Activated T-cell treated with anti-CD3 and anti-CD28 coated beads, Interleukin-2, amount 50 U/mL, for 48 hours (primary cell): ENCODE results near the gene GTPBP1.

Experiments
- DNase-seq, 2 experiments: peaks; one replicate each; pipeline ENCODE4 v3.0.0-alpha.2; 2020

GTPBP1 gene

DNA sequence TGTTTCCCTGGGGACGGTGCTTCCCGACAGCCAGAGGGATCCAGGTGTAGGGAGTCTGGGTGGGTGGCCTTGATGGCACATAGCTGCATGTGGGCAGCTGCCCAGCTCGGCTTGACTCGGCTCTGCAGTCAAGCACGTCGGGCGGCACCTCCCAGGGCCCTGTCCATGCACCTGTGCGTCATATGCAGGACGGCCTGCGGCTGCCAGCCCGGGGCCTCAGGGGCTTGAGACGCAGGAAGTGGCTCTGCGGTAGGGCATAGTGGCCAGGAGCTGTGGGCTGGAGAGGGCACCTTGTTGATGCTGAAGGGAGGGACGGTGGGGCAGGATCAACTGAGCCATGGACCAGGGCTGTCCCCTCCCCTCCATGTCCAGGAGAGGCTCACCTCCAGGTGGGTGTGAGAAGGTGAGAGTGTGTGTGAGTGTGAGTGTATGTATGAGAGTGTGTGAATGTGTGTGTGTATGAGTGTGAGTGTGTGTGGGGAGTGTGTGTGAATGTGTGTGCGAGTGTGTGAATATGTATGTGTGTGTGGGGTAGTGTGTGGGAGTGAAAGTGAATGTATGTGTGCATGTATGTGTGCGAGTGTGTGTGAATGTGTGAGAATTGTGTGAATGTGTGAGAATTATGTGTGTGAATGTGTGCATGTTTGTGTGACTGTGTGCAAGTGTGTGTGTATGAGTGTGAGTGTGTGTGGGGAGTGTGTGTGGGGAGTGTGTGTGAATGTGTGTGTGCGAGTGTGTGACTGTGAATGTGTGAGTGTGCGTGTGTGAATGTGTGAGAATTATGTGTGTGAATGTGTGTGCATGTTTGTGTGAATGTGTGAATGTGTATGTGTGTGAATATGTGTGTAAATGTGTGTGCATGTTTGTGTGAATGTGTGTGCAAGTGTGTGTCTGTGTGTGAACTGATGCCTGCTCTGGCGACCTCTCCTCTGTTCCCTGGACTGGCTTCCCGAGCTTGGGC is 55.7 kb downstream of the GTPBP1 start:
- DNase-seq = no peak

DNA sequence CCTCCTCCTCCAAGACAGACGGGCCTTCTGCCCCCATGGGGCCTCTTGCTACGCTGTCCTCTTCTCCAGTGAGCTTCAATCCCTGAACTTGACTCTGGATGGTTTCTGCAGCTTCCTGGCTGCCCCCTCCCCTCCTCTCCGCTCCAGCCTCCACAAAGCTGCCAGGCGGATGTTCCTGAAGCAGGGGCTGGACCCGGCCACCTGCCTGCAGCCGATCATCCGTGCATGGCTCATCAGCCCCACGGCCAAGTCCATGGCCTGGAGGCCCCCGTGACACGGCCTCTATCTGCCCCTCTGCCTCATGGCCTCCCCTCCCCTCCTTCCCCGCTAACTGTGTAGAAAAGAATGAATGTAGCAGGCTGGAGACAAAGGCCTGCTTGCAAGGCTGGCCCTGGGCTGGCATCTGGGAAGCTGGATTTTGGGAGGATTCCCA is 56.8 kb downstream of the GTPBP1 start:
- no peak for DNase-seq

DNA sequence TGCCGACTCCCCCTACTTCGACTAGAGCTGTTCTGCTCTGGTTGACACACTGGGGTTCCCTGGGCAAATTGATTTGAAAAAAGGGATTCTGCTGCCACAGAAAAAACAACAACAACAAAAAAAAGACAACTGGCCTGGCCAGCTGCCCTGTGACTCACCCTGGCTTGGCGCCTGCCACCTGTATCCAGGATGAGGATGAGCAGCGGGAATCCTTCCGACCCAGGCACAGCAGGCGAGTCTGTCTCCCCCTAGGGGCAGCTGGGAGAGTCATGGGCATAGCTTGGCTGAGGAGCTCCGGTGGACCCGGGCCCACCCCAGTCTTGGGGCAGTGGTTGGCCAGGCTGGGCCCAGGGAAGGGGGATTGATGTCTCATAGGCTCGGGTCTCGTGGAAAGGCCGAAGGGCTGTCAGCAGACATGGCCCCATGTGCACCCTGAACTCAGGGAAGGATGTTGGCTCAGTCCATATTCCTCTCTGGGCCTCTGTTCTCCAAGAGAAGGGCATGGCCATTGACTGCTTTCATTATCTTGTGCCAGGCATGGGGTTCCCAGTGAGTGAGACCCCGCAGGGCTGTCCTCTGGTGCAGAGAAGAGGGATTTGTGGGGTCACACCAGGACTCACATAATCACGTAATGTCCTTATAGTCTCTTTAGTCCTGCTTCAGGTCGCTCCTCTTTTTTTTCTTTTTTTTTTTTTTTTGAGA is 60.5 kb downstream of the GTPBP1 start:
- peak; percentile 45 to 54 for DNase-seq

DNA sequence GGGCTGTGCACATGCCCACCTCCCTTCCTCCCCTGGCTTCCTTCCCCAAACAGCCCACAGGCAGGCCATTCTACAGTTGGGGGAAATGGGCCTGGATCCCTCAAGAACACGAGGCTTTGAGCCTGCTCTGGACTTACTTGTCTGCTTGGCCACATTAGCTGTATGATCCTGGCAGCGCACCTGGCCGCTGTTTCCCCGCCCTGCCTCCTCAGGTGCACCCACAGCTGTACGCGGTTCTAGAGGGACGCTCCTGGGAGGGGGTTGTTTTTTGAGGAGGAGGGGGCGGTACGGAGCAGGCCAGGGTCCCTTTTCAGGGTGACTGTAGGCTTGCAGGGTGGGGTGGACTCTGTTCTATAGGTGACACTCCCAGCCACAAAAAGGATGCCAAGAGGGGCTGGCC is 61.6 kb downstream of the GTPBP1 start:
- DNase-seq = no peak

DNA sequence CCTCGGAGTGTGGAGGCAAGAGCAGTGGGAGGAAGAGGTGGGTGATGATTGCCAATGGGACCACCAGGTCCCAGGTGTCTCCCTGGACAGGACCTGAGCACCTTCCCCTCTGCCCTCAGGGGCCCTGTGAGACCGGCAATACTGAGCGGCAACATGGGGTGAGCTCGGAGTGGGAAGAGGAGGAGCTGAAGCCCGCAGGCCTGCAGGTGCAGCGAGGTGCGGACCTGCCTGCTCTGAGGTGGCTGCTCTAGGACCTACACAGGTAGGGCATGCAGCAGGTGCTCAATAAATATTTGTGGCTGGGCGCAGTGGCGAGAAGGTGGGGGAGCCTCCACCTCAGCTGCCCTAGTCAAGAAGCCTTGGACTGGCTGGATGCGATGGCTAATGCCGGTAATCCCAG is 62.3 kb downstream of the GTPBP1 start:
- no peak for DNase-seq

DNA sequence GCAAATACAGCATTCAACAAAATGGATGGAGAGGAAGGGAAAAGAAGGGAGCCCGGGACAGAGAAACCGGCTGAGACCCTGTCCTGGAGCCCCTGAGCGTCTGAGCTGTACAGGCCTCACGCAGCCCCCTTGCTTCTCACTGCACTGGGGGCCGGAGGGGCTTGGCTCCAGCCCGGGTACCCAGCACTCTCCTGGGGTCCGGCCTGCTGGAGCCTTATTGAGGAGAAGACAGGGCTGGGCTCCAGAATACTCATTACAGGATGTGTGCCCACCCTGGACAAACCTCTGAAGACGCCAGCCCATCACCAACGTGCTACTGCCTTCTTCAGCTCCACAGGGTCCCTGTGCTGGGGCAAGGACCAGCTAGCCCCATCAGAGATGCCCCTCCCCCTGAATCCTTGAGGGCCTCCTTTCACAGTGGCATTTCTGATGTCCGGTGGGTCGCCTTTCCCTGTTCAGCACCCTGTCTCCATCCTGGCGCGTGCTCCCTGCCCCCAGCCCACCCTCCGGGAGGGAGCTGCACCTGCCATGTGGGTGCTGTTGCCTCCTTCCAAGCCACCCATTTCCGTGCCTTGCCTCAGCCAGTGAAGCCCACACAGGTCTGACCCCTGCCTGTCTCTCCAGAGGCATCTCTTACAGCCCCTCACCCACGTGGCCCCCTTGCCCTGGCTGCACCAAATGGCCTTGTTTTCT is 64.7 kb downstream of the GTPBP1 start:
- DNase-seq = no peak

DNA sequence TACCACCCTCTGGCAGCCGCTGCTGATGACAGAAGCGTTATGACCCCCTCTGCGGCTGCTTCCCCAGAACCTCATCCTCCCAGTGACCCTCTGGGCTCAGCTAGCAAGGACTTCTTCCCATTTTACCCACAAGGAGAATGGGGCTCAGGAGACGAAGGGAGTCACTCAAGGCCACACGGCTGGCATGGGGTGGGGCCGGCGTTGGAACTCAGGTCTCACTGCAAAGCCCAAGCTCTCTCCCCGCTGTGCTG is 66.8 kb downstream of the GTPBP1 start:
- no peak for DNase-seq

DNA sequence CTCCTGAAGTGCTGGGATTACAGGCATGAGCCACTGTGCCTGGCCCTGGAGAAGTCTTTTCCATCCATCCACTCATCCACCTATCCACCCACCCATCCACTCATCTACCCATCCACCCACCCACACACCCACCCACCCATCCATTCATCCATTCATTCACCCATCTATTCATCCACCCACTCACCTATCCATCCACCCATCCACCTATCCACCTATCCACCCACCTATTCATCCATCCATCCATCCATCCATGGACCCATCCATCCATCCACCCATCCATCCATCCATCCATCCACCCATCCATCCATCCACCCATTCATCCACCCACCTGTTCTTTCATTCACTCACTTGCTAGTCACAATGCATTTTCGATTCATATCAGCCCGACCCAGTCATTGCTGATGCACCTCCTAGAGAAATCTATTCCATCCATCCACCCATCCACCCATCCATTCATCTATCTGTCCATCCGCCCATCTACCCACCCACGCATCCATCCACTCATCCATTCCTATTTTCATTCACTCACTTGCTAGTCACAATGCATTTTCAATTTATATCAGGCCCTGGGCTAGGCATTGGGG is 67.7 kb downstream of the GTPBP1 start:
- DNase-seq = no peak

DNA sequence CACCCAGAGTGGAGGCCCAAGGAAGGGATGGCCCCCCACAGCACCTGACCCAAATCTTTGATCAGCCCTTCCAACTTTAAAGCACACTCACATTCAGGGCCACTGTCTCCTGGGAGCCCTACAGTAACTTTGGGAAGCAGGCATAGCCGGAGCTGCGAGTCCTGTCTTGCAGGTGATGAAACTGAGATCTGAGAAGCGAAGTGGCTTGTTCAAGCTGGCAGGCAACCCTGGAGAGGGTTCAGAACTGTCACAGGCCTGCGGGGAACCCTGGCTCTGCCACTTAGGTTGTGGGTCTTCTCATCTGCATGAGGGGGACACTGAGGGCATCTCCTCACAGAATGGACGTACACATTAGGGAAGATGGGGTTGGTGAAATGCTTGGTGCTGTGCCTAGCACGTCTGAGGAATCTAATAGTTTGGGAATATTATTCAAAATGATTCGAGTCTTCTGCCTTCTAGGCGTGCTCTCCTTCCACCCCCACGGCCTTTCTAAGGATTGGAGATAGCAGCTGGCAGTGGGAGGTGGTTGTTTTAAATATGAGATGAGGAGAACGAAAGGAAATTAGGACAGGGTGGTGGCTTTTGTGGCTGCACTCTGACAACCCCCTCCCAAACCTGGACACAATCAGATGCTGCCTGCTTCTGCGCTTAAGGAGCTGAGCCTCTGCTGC is 68.9 kb downstream of the GTPBP1 start:
- DNase-seq = no peak

DNA sequence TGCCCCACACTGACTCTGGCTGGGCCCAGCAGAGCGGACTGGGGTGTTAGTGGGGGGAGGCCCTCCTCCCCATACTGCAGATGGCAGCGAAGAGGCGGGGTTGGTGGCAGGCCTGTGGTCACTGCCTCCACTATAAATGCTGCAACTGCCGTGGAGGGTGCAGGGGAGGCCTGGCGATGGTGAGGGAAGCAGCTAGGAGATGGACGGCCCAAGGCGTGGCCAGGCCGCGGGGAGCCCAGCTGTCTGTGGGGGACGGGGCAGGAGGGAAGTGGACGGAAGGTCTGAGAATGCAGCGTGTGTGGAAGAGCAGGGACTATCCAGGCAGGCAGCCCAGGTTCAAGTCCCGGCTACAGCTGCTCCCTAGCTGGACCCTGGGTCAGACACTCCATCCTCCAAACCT is 69.9 kb downstream of the GTPBP1 start:
- no peak for DNase-seq

DNA sequence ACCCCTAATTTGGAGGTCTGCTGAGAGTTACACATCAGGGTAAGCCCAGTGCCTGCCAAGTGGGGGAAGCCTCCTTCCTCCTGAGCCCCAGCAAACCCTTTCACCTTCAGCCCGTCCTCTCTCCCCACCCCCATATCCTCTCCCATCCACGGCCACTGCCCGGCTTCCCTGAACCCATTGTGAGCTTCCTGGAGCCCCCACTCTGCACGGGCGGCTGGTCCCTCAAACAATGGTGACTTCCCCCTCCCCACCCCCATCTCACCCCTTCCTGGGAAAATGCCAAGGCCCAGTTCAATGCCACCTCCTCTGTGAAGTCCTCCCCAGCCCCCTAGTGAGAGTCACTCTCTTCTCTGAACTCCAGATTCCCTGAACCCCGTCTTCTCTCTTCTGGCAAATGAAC is 70.3 kb downstream of the GTPBP1 start:
- DNase-seq = no peak

DNA sequence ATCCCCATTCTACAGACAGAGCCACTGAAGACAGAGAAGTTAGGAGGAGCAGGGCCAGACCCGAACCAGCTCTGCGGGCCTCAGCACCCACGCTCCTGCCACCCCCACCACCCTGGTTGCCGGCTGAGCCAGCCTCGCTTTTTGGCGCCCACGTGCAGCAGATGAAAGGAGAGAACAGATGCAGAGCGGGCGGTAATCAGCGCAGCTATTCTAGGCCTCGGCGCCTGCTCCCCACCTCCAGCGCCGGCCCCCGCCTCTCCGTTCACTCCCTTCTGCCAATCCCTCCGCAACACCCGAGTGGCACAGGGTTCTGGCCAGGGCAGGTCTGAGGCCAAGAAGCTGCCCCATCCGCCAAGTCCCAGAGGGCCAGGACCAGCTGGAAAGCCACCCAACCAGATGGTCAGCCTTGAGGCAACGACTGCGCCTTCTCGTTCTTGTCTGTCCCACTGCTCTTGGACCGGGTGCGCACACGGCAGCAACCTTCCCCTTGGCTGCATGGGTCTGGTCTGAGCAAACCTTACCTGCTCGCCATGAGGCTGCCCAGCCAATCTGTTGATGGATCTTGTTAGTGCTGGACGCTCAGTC is 71.4 kb downstream of the GTPBP1 start:
- DNase-seq = no peak

DNA sequence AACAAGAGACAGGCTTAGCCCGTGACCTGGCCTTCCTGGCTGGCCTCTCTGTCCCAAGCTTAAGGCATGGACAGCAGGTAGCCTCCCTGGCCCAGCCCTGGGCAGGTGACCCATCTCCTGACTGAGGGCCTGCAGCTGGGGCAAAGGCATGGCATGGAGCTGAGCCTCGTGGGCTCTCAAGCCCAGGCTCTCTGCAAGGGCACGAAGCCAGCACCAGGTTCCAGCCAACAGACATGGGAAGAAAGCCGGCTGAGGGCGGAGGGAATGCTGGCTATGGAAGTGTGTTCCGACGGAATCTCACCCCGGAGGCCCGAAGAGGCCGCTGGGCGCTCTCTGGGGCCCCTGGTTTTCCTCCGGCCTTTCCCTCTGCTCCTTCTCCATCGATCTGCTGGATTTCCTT is 75.3 kb downstream of the GTPBP1 start:
- no peak for DNase-seq

DNA sequence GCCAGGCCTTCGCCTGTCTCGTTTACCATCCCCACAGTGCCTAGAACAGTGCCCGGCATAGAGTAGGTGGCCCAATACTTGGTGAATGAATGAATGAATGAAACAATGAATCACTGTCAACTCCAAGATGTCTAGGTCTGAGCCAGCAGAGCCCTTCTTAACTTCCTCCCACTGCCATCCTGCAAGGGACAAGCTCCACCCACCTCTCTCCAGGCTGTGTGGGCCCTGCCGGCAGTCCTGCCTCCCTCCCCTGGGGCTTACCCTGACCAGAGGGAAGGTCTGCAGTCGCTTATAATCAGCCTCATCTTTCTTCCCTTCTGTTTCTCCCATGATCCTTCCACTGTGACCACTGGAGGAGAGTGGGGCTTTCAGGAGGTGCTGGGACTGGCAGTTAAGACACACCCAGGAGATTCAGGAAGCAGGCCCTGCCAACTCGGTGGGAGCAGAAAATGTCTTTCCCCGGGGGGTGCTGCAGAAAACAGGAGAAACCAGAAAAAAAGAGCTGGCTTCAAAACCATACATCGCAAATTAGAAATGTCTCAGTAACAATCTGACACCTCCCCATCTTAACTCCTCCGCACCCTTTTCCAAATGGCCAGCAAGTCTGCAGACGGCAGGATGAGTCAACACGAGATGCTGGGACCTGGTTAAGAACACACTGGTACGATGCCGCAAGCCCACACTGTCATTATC is 76.8 kb downstream of the GTPBP1 start:
- DNase-seq = no peak
